Caco-2 (cell line): ENCODE data around the gene BPIFB4. TPM values are rescaled to one million over a fixed set of nuclear protein-coding genes. Genes with fewer than 3 reads are reported as not detected.

Experiments
- BruUV-seq: library from RNA; stranded (reverse); fragments of 400-500 nt; replicated peaks from 2 replicates; lab custom pipeline; 2021; lab: Mats Ljungman, UMichigan
- CTCF ChIA-PET: fragments of 300-600 bp; sonication (Branson Sonifier 250); formaldehyde crosslinking; loops from one replicate; lab custom pipeline; 2022; ENCODE audit warnings: antibody characterized with exemption; lab: Charles Lee
- POLR2A ChIA-PET: fragments of 300-600 bp; sonication (Branson Sonifier 250); formaldehyde crosslinking; loops from one replicate; lab custom pipeline; 2022; ENCODE audit warnings: antibody characterized with exemption; lab: Charles Lee
- DNase-seq, 2 experiments: peaks; one replicate each; pipeline versions ENCODE4 v3.0.0 to v3.0.0-alpha.2; 2020 to 2022
- H3K27me3 ChIP-seq: replicated peaks from 2 replicates; pipeline ENCODE4 v1.6.0; 2011; ENCODE audit warnings: low read length; ENCODE audit not compliant: control insufficient read depth, insufficient read depth
- H3K36me3 ChIP-seq: 2 replicates; pipeline ENCODE4 v1.5.1; 2011; ENCODE audit warnings: low read length; ENCODE audit not compliant: control insufficient read depth, insufficient read depth
- H3K4me1 ChIP-seq: fragments of 250-450 bp; sonication (Bioruptor Pico); 2 replicates; pipeline ENCODE4 v1.5.1; 2020; ENCODE audit warnings: mild to moderate bottlenecking
- H3K4me3 ChIP-seq: 2 replicates; pipeline ENCODE4 v1.5.1; 2011; ENCODE audit warnings: low read depth, mild to moderate bottlenecking, control low read depth, low read length
- H3K9me3 ChIP-seq: fragments of 250-450 bp; sonication (Bioruptor Pico); 2 replicates; pipeline ENCODE4 v1.5.1; 2020; ENCODE audit warnings: mild to moderate bottlenecking, moderate library complexity
- H3K27ac Mint-ChIP-seq: one replicate; pipeline ENCODE4 v1.8.0; 2022; ENCODE audit warnings: mixed read lengths; ENCODE audit not compliant: unreplicated experiment
- H3K27me3 Mint-ChIP-seq: one replicate; pipeline ENCODE4 v1.8.0; 2022; ENCODE audit warnings: mixed read lengths; ENCODE audit not compliant: insufficient read depth, unreplicated experiment
- H3K36me3 Mint-ChIP-seq: one replicate; pipeline ENCODE4 v1.8.0; 2022; ENCODE audit warnings: mild to moderate bottlenecking, mixed read lengths; ENCODE audit not compliant: insufficient read depth, unreplicated experiment
- H3K4me1 Mint-ChIP-seq: one replicate; pipeline ENCODE4 v1.8.0; 2022; ENCODE audit warnings: low read depth, mixed read lengths; ENCODE audit not compliant: unreplicated experiment
- H3K4me3 Mint-ChIP-seq: one replicate; pipeline ENCODE4 v1.8.0; 2022; ENCODE audit warnings: mild to moderate bottlenecking, moderate library complexity, mixed read lengths; ENCODE audit not compliant: unreplicated experiment
- H3K9me3 Mint-ChIP-seq: one replicate; pipeline ENCODE4 v1.8.0; 2022; ENCODE audit warnings: mixed read lengths; ENCODE audit not compliant: unreplicated experiment
- intact Hi-C: fragments of 100-400 bp; cut with micrococcal nuclease; formaldehyde crosslinking; loops from one replicate; pipeline ENCODE4 v1.10.0; 2022; ENCODE audit not compliant: unreplicated experiment
- total RNA-seq: library from RNA; stranded (reverse); gene quantifications from 2 replicates; pipeline ENCODE4 v1.2.3, GENCODE V29; 2022
- TF ChIP-seq, protein P1 (sequence below), 2 experiments: fragments of 200-600 bp in 1 of 2; IDR thresholded peaks; 1 replicate in 1 of 2; 2 replicates in 1 of 2; pipeline versions ENCODE4 v1.5.1 to v1.8.0; 2011 to 2022; ENCODE audit warnings: antibody characterized with exemption in 1 of 2, control low read depth in 1 of 2, inconsistent platforms in 1 of 2, low read depth in 1 of 2, low read length in 1 of 2, mild to moderate bottlenecking in 1 of 2, moderate library complexity in 1 of 2; ENCODE audit not compliant: insufficient read depth in 1 of 2, severe bottlenecking in 1 of 2, unreplicated experiment in 1 of 2

Gene BPIFB4
- total RNA-seq, 1 experiment from 2014 or later = not detected

DNA sequence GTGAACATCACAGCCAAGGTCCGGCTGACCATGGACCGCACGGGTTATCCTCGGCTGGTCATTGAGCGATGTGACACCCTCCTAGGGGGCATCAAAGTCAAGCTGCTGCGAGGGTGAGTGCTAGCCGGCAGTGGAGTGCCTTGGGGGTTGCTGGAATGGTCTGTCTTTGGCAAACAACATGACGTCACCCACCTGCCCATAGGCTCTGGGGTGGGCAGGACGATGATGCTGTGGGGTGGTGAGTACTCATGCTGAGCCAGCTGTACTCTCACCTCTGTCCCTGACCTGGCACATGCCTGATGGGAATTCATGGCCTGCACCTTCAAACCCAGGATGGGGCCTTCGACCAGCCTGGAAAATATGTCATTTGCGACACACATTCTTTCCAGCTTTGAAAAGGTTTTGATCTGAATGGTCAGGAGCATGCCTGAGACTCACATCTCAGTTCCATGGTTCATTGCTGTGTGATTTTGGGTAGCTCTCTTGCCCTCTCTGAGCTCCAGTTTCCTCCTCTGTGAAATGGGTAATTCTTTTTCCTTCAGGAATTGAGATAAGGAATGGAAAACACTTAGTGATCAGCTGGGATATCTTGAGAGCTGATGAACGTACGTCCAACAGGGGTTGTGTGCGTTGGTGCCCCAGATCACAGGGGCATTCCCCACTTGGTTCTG lies 6.7 kb downstream of the BPIFB4 start:
- Mint-ChIP-seq H3K4me3 (no peak overlapping the region), H3K27ac (no peak overlapping the region), H3K9me3 (no peaks in the 10 kb centered on the region), H3K4me1 (no peaks in the 10 kb centered on the region), H3K36me3 (no peaks in the 10 kb centered on the region), H3K27me3 (peaks cover 12% of the 10 kb centered on the region)
- no peak for DNase-seq
- H3K36me3 ChIP-seq = no peaks in the 10 kb centered on the region
- H3K4me1 ChIP-seq = no peaks in the 10 kb centered on the region
- ChIA-PET CTCF (interaction anchor here (0.6 to 1.8 kb wide), 2 partner anchors 9 to 49 kb away, joined by 6 read pairs; no protein-coding TSS in a partner anchor), POLR2A (no interaction called here)
- intact Hi-C loops = no loop called here
- H3K4me3 ChIP-seq = no peak overlapping the region
- no peaks in the 10 kb centered on the region; the same call in 1 of the 2 replicates for H3K27me3 ChIP-seq
- no peaks in the 10 kb centered on the region for H3K9me3 ChIP-seq
- no TSS peak for BruUV-seq
- TF ChIP-seq, protein P1, sequence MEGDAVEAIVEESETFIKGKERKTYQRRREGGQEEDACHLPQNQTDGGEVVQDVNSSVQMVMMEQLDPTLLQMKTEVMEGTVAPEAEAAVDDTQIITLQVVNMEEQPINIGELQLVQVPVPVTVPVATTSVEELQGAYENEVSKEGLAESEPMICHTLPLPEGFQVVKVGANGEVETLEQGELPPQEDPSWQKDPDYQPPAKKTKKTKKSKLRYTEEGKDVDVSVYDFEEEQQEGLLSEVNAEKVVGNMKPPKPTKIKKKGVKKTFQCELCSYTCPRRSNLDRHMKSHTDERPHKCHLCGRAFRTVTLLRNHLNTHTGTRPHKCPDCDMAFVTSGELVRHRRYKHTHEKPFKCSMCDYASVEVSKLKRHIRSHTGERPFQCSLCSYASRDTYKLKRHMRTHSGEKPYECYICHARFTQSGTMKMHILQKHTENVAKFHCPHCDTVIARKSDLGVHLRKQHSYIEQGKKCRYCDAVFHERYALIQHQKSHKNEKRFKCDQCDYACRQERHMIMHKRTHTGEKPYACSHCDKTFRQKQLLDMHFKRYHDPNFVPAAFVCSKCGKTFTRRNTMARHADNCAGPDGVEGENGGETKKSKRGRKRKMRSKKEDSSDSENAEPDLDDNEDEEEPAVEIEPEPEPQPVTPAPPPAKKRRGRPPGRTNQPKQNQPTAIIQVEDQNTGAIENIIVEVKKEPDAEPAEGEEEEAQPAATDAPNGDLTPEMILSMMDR (IDR thresholded peaks at IDR 0.05; ENCODE audit: insufficient read depth in 1 of 2, low read depth in 1 of 2, low read length in 1 of 2, severe bottlenecking in 1 of 2, unreplicated experiment in 1 of 2) = no peak

DNA sequence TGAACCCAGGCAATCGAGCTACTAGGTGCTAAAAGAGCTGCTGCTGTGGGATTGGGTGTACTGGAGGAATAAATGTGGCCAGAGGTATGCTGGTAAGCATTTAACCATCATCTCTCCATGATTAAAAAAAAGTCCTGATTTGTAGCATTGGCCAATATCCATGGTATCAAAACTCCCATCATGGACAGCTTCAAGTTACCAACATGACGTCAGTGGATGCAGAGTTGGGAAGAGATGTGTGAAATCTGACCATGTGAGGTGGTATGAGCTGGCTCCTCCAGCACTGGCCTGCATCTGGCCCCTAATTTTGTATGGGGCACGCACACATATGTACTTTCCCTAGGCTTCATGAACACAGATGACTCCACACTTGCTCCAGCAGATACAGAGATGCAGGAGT lies 11.7 kb downstream of the BPIFB4 start:
- Histone ChIP-seq H3K9me3 (no peaks in the 10 kb centered on the region), H3K36me3 (no peaks in the 10 kb centered on the region), H3K4me3 (no peak overlapping the region), H3K27me3 (no peaks in the 10 kb centered on the region; the same call in 1 of the 2 replicates), H3K4me1 (no peaks in the 10 kb centered on the region)
- Mint-ChIP-seq H3K27me3 (peaks cover 11% of the 10 kb centered on the region), H3K9me3 (no peaks in the 10 kb centered on the region), H3K4me1 (no peaks in the 10 kb centered on the region), H3K36me3 (no peaks in the 10 kb centered on the region), H3K27ac (no peak overlapping the region), H3K4me3 (no peak overlapping the region)
- intact Hi-C loops = no loop called here
- no peak for DNase-seq
- TF ChIP-seq, protein P1 (IDR thresholded peaks at IDR 0.05; ENCODE audit: insufficient read depth in 1 of 2, low read depth in 1 of 2, low read length in 1 of 2, severe bottlenecking in 1 of 2, unreplicated experiment in 1 of 2) = no peak
- CTCF ChIA-PET = interaction anchor here (0.5 kb wide), 1 partner anchor 706 kb away, joined by 3 read pairs; no protein-coding TSS in a partner anchor
- BruUV-seq = no TSS peak
- POLR2A ChIA-PET = no interaction called here

DNA sequence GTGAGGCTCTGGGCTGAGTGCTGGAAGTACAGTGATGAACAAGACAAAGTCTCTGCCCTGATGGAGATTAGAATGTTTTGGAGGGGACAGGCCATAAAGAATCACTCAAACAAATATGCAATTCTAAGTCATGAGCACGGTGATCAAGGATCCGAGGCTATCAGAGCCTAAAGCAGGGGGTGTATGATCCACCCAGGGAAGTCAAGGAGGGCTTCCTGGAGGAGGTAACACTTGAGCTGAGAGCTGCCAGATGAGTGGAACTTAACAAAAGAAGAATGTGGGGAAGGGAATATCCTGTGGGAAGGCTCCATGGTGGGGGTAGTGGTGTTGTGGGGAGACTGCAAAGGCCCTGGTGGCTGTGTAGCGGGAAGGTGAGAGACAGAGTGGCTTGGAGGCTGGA lies 12.2 kb downstream of the BPIFB4 start:
- no peaks in the 10 kb centered on the region for H3K36me3 ChIP-seq
- CTCF ChIA-PET = interaction anchor here (0.5 kb wide), 1 partner anchor 707 kb away, joined by 3 read pairs; no protein-coding TSS in a partner anchor
- no peak overlapping the region for H3K4me3 ChIP-seq
- Mint-ChIP-seq H3K4me3 (no peak overlapping the region), H3K36me3 (no peaks in the 10 kb centered on the region), H3K27ac (no peak overlapping the region), H3K9me3 (no peaks in the 10 kb centered on the region), H3K27me3 (peaks cover 11% of the 10 kb centered on the region), H3K4me1 (no peaks in the 10 kb centered on the region)
- no peaks in the 10 kb centered on the region for H3K9me3 ChIP-seq
- H3K27me3 ChIP-seq = no peaks in the 10 kb centered on the region; the same call in 1 of the 2 replicates
- H3K4me1 ChIP-seq = no peaks in the 10 kb centered on the region
- POLR2A ChIA-PET = no interaction called here
- DNase-seq = no peak
- intact Hi-C loops = no loop called here
- BruUV-seq = no TSS peak
- TF ChIP-seq, protein P1 (IDR thresholded peaks at IDR 0.05; ENCODE audit: insufficient read depth in 1 of 2, low read depth in 1 of 2, low read length in 1 of 2, severe bottlenecking in 1 of 2, unreplicated experiment in 1 of 2) = no peak
